HG03060 (cell line): ENCODE results near the gene KLHL29.
"Not testable (repeated sequence)": the region's sequence is repeated elsewhere in the genome, so short reads cannot be mapped to it uniquely, and the experiment has no call there.

Experiments
- ATAC-seq: cut with Tn5 transposase; IDR thresholded peaks from one replicate; pipeline ENCODE4 v1.9.1; 2021; ENCODE audit warnings: low read depth, moderate number of reproducible peaks; ENCODE audit not compliant: unreplicated experiment

KLHL29 gene

DNA sequence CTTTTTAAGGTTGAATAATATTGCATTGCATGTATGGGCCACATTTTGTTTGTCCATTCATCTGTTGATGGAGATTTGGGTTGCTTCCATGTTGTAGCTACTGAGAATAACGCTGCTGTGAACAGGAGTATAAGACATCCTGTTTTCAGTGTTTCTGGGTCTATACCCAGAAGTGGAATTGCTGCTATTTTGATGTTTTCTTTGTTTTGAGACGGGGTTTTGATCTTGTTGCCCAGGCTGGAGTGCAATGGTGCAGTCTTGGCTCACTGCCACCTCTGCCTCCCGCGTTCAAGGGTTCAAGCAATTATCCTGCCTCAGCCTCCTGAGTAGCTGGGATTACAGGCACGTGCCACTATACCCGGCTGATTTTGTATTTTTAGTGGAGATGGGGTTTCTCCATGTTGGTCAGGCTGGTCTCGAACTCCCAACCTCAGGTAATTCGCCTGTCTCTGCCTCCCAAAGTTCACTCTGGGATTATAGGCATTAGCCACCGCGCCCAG is 6.3 kb downstream of the KLHL29 start:
- ATAC-seq = not testable (repeated sequence)

DNA sequence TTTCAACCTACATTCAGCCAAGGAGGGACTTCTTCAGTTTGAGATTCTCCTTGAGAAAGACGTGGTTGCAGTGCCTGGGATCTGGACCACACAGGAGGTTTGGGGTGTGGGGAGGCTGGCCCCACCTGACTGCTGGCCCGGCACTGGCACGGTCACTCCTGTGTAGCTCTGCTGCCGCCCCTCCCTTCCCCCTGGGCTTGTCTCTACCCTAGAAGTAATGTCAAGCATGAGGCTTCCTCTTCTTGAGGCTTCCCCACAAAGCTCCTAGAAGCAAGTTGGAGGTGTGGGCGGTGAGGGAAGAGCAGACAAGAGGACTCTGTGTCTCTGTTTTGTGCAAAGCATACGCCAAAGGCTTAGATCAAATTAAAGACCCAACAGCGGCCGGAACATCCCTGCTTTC is 8.7 kb downstream of the KLHL29 start:
- ATAC-seq = no peak

DNA sequence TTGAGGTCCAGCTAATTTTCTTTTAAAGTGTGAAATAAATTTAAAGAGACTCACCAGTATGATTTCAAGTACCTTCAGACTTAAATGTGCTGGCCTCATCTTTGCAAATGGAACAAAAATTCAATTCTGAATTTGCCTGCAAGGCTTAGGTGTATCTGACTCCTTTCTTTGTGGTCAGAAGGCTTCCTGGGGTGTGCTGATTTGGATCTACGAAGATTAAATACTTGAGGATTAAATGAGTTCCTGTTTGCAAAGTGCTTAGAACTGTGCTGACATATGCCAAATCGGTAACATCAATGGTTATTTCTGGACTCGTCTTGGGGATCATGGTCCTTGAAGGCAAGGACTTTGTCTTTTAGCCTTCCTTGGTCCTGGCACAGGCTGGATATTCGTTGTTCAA is 9.7 kb downstream of the KLHL29 start:
- no peak for ATAC-seq

DNA sequence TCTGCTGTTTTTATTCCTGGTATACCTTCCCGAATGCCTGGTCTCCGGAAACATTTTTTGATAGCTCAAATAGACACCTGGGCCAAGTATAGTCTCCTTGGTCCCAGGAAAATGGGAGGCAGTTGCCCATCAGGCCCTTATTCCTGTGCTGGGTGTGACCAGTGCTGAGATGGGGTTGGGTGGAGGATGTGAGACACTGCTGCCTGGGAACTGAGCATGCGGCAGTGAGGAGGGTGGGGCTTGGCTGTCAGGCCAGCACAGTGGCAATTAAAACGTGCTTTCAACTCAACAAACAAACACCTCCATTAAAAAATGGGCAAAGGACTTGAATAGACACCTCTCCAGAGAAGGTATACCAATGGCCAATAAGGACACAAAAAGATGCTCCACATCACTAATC is 12.5 kb downstream of the KLHL29 start:
- ATAC-seq = no peak

DNA sequence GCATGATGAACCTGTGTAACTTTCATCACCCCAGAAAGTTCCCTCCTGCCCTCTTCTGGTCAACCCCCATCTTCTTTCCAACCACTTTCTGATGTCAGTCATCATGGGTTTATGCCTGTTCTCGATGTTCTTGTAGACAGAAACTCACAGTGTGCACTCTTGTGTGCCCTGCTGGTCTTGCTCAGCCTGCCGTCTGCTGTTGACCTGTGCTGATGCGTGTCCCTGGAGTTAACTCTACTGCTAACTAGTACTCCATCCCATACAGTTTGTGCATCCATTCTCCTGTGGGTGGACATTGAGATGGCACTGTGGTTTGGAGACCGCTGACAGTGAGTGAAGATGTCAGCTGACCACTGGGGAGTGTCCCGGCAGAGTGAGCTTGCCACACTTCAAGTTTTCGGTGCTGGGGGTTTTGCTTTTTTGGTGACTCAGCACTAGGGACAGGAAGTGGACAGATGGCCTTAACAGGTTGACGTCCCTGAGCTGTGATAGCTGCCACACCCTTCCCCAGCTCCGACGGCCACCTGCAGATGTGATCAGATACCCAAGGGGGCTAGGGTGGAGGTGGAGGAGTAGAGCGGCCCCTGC is 14.8 kb downstream of the KLHL29 start:
- ATAC-seq = peak; percentile 68

DNA sequence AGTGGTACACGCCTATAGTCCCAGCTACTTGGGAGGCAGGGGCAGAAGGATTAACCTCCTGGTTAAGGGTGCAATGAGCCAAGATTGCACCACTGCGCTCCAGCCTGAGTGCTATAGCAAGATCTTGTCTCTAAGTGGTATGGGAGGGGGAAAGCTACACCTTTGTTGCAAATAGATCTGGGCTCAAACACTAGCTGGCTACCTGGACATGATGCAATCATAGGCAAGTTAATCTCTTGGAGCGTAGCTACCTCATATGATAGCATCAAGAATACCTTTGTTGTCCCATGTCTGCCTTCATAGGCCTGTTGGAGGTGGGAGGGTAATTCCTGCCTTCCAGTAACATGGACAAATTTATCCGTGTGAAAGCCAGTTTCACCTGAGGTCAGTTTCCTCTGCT is 15.7 kb downstream of the KLHL29 start:
- ATAC-seq = no peak

DNA sequence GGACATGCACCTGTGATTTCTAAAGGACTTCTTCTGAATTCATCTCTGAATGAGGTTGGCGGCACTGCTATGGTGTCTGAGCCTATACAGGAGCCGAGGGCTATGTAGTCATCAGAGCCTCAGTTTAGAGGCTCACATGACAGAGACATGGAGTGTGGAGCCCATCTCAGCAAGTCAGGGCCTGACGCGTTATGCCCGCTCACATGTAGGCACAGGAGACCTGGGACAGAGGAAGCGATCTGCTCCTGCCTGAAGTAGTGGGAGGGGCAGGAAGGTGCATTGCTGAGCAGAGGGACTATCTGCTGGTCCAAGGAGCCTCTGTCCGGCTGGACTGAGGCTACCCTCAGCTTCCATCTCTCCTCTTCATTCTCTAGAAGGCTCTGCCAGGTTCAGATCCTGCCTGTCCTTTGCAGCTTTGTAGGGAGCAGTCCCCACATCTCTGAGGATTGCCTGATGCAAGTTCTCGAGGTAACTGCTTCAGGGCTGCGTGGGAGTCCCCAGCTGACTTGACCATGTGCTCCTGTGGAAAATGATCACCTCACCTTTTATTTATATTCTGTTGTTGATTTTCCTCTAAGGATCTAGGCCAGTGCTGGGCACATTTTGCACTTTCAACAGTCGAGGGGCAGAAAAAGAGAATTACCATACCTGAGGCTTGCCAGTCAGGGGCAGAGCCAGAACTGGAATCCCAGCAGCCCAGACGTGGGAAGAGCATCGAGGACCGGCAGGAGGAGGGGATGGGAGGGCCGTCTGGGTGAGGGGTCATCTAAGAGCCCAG is 16.6 kb downstream of the KLHL29 start:
- no peak for ATAC-seq

DNA sequence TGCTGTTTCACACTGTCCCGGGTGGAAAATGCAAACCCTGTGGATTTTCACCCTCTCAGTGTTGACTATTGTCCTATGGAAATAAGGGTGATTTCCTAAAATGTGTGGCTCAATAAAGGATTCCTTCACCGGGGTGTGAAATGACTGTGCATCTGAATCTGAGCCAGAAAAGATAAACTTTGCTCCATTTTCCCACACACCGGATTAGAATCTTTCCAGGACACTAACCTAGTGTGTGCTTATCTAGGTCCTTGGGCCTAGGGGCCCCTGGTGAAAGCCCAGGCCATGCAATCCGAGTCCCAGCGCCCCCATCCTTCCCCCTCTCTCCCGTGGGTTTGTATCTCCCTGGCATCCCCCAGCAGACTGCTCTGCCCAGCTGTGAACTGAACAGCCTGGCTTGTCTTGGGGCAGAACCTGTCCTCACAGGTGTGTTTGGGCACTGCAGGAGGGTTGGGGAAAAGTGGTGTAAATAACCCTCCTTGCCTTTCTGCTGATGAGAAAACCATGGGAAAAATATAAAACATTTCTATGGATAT is 17.3 kb downstream of the KLHL29 start:
- no peak for ATAC-seq

DNA sequence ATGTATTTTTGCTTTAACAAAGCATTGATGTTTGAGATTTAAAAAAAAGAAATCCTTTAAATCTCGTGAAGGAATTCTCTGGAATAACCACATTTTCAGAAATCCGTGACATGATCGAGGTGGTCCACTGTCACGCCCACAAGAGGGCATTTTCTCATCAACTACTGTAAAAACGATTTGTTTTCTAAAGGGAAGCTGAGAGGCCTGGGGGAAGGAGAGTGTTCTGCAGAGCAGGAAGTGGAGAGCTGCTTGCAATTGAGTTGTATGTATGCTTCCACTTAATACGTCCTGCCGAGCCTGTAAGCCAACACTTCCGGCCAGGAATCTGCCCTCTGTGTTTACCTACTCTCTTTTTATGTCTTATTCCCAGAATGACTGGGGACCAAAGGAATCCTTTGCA is 19.4 kb downstream of the KLHL29 start:
- ATAC-seq = peak; percentile 37

DNA sequence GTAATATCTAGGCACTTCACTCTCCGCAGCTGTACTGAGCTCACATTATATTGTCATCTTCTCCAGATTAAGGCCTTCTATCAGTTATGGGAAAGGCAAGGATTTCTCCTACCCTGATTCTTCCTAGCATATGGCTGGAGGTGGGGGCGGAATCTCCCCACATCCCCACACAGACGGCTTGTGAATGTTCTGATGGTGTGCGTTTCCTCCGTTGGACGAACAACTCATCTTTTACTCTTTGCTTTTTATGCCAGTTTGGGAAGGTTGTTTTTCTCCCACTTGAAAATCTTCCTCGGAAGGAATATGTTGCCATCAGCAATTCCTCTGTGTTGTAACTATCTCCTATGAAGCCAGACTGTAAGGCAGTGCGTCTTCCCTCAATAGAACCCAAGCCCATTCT is 24.3 kb downstream of the KLHL29 start:
- no peak for ATAC-seq

DNA sequence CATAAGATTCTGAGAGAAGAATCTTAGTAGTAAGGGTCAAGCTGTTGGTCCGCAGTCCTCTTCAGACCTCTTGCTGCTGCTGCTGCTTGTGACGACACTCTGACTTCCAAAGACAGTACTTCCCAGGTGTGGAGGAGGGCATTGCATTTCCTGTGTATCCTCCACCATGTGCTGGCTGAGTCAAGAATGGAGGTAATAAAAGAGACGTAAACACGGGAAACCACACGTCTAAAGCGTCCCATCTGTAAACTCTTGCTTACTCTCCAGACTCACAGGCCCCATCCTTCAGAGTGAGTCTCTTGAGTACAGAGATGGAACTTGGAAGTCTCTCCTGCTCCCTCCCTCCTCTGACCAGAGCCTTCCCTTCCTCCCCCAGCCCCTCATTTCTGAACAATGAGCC is 25.6 kb downstream of the KLHL29 start:
- no peak for ATAC-seq

DNA sequence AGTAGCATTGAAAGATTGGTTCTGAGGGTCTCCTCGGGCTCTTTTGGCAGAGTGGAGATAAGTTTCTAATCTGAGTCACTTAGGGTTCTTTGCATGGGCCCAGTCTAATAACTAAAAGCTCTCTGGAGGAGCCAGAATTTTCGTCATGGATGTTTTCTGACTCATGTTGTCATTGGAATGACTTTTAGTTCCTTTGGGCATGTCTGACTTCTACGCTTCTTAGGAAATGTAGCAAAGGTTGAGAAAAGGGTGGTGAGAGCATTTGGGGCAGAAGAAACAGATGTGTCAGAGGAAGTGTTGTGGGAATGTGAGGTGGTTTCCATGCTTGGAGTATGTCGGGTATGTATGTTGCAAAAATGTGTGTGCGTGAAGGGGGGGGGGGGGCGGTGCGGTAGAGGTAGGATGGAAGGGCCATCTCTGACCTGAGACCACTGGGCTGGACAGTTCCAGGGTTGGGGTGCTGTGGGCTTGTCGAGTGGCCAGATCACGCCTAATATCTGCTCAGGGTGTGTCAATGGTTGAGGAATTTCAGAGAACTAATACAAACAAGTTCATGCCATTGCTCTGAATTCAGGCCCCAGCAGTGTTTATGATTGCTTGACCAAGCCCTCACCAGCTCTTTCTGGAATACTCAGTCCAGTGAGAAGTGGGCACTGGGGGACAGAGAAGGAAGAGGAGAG is 26.9 kb downstream of the KLHL29 start:
- ATAC-seq = no peak

DNA sequence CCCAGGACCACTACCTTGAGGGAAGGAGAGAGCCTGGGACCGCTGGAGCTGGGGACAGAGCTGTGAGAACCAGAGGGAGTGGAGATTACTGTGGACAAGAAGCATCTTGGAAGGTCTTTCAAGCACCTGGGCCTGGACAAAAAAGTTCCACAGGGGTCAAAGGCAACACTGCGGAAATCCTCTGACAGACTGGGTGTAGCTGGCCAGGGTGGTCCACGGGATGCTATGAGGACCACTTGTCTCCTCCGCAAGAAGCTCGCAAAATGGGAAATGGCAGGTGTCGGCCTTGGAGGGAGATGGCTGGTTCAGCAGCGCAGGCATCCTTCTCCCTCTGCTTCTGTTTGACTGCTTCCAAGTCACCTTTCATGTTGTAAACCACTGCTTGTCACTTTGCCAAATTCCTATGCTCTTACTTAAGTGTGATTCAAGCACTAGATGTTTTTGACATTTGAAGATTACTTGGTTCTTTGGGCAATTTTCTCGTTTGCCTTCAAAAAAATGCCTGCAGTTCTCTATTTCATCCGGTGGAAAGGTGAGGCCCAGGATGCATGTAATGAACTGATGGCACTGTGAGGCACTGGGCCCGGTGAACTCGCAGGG is 27.7 kb downstream of the KLHL29 start:
- no peak for ATAC-seq

DNA sequence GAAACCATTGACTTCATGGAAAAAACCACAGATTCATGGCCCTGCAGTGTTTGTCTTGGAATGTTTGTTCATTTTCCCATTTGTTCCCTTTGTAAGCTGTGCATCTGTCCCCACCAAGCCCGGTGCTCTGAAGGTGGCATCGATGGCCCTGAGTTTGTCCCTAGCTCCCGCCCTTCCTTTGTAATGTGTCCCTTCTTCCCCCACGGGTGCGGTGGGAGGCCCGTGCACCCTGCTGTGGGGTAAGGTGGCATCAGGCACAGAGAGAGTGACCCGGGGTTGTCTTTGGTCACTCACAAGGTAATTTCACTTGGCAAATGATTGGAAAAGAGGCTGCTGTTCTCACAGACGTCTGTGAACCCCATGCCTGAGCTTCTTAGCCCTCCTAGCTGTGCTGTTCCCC is 28.7 kb downstream of the KLHL29 start:
- ATAC-seq = no peak

DNA sequence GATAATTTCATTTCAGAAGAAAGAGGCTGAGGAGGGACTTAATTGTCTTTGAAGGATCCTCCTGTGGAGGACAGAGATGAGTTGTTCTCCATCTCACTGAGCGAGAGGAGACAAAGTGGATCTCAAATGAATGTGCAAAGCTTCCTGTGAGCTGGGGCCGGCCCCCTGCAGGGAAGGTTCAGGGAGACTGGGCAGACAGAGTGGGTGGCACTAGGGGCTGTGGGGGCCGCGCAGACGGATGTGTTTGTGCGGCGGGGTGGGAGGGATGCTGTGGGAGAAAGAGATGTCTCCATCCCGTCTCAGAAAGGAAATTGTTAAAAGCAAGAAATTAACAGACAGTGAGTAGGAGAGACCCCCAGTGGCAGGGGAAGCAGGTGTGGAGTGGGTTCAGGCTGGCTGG is 29.1 kb downstream of the KLHL29 start:
- ATAC-seq = no peak

DNA sequence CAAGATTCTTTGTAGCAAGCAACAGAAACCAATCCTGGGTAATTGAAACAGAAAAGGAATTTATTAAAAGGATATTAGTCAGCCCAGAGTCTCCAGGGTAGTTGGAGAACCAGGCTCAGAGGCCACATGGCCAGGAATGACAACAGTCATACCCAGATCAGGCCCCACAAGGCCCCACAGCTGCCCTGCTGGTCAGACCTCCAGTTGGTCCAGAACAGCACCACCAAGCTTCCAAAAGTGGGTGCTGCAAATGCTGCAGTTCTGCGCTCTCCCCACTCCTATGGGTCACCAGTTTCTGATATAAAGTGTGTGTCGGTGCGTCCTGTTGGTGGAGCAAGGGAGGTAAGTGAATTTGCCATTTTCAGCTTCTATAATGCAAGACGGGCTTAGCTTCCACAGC is 29.9 kb downstream of the KLHL29 start:
- no peak for ATAC-seq

DNA sequence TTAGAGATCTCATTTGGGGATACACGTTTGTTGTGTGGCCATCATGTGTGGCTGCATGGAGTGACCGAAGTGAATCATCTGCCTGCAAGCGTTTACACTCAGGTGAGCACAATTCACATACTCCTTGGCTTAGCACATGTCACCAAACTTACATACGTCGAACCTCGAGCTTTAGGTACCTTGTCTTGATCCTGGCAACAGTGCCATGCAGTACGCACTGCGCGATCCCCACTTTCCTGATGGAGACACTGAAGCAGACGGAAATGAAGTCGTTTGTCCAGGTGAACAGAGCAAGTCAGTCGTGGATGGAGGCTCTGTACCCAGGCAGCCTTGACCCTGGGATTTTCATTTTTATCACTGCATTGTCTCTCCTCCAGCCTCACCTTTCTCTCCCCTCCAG is 32.3 kb downstream of the KLHL29 start:
- no peak for ATAC-seq

DNA sequence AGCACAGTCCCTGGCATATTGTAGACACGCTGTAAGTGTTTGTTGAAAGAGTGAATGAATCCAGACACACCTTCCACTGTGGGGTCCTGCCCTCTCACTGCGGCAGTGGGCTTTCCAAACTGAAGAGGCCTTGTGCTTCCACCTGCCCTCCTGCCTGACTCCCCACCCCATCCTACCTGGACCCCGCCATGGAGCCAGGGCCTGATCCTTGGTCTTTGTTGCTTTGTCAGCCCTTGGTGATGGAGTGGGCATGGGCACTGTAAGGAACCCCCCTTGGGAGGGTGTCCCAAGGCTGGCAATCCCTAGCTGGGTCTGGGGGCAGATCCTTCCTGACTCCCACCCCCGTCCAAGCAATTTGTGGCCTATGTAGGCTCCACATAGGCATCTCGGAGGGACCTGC is 33.1 kb downstream of the KLHL29 start:
- ATAC-seq = no peak

DNA sequence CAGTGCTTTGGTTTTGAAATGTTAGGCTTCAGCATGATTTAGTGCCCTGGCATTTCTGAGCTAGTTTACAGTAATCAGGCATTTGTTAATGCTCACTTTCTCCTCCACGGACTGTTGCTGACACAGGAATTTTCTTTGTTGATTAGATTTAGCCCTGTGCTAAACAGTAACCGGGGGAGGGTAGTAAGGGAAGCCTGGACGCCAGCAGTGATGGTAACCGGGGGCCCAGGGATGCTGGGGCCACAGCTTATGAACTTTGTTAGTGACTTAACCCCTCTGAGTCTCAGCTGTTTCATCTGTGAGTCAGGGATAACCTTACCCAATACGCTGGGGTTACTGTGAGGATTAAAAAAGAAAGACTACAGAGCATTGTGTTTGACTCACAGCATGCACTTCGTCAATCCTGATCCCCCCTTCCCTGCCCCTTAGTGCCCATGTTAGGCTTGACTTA is 33.5 kb downstream of the KLHL29 start:
- no peak for ATAC-seq

DNA sequence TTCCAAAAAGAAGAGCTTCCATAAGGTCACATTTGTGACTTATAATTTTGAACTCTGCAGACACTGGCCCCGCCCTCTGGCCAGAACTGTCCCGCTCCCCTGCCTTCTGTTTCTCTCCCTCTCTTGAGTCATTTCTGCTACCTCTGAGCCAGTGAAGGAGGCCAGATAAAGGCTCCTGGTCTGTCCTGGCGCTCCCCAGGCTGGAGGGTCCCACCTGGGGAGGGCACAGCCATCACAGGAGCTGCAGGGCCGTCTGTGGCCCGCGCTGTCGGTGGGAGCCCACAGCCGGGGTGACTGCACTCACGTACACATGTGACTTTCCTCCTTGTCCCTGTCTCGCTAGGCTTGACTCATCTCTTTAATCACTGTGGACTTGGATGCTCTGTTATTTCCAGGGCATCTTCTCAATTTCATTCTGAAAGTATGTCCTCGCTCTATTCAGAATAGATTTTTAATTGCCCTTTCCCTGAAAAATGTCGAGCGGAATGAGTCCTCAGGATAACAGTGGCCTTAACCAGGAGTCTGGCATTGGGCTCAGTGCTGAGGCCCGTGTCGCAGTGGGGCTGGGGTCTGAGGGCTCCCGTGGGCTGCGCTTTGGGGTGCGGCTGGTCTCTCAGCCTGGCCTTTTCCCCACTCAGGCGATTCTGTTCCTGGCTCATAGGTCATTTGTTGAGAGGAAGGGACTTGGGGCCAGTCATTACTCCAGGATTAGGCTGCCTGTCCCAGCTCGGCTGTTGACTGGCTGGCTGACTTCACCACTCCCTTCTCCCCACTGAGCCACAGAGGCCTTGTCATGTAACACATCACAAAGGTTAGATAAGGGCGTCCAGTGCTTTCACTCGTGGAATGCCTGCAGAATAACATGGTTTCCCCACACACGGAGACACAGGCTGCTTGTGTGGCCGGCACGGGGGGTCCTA is 34.5 kb downstream of the KLHL29 start:
- ATAC-seq = no peak
